GM06990 (cell line): Measurements from ENCODE around the gene SPNS3.

Experiments
- DNase-seq: peaks from one replicate; pipeline ENCODE4 v3.0.0-alpha.2; 2011; ENCODE audit not compliant: insufficient read length; ENCODE audit errors: extremely low read depth
- H3K27me3 ChIP-seq: replicated peaks from 2 replicates; pipeline ENCODE4 v1.6.0; 2011; ENCODE audit warnings: low read length; ENCODE audit not compliant: control insufficient read depth, insufficient read depth
- H3K36me3 ChIP-seq: 2 replicates; pipeline ENCODE4 v1.5.1; 2011; ENCODE audit warnings: low read length; ENCODE audit not compliant: control insufficient read depth, insufficient read depth
- H3K4me3 ChIP-seq: replicated peaks from 2 replicates; pipeline ENCODE4 v1.5.1; 2011; ENCODE audit warnings: low read depth, mild to moderate bottlenecking, control low read depth, low read length
- TF ChIP-seq, protein P1 (sequence below): IDR thresholded peaks from 2 replicates; pipeline ENCODE4 v1.5.1; 2011; ENCODE audit warnings: low read length, control low read depth, mild to moderate bottlenecking, inconsistent platforms; ENCODE audit not compliant: insufficient read depth, poor library complexity, severe bottlenecking

The SPNS3 gene

DNA sequence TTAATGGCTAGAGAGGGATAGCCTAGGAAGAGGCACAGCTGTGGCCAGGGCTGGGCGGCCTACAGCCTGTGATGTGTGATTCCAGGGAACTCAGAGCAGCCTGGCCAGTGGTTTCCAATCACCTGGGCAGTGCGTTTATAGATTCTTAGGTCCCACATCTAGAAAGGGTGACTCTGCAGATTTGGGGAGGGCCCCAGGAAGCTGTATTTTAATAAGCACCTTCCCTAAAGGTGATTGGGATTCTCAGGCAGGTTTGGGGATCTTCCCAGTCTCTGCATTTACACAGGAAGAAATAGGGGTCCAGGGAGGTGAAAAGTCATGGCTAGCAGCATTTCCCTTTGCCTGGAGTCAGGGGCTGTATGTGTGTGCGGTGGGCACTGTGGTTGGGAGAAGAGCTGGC is 74.5 kb downstream of the SPNS3 start:
- Histone ChIP-seq H3K27me3 (no peaks in the 10 kb centered on the region; the same call in 1 of the 2 replicates), H3K36me3 (no peaks in the 10 kb centered on the region), H3K4me3 (no peak overlapping the region)
- TF ChIP-seq, protein P1, sequence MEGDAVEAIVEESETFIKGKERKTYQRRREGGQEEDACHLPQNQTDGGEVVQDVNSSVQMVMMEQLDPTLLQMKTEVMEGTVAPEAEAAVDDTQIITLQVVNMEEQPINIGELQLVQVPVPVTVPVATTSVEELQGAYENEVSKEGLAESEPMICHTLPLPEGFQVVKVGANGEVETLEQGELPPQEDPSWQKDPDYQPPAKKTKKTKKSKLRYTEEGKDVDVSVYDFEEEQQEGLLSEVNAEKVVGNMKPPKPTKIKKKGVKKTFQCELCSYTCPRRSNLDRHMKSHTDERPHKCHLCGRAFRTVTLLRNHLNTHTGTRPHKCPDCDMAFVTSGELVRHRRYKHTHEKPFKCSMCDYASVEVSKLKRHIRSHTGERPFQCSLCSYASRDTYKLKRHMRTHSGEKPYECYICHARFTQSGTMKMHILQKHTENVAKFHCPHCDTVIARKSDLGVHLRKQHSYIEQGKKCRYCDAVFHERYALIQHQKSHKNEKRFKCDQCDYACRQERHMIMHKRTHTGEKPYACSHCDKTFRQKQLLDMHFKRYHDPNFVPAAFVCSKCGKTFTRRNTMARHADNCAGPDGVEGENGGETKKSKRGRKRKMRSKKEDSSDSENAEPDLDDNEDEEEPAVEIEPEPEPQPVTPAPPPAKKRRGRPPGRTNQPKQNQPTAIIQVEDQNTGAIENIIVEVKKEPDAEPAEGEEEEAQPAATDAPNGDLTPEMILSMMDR = no peak
- no peak for DNase-seq

DNA sequence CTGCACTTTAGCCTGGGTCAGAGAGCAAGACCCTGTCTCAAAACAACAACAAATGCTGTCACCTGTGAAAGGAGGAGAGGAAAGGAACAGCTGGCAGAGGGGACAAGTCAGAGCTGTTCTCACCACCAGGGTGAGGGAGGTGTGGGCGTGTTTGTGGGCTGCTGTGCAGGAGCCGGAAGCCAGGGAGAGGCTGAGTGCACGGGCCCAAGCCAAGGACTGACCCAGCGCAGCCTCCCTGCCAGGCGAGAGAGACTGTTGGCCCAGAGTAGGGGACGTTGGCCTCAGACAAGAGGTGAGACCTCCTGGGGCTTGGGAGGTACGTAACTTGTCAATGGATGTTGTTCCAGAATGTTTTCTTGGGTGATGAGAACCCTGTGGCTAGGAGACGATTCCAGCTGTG is 75.7 kb downstream of the SPNS3 start:
- H3K36me3 ChIP-seq = no peaks in the 10 kb centered on the region

DNA sequence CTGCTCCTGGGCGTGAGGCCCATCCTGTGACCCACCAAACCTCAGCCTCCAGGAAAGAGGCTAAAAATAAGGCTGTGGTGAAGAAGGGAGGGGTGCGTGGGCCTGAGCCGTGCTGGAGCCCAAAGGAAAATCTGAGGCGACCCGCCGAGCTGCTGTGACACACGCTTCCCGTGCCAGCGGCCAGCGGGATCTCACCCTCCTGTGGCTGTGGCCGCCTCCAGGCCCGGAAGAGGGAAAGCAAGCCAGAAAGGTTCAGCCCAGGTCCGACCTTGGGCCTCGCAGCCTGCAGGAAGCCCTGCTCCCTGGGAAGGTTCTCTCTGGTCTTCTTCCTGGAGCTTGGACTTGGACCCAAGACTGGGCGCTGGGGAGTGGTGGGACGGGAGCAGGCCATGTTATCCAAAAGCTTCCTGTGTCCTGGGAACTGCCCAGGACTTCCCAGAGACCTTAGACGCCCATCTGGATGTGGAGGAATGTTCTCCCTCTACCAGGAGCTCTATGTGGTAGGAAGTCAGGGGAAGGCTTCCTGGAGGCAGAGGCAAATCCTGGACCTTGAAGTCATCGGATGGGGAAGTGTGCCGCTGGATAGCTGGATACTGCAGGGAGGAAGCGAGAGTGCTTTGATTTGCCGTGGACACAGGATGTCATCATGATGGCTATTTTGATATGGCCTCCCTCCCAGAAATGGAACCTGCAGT is 76.3 kb downstream of the SPNS3 start:
- Histone ChIP-seq H3K27me3 (no peaks in the 10 kb centered on the region), H3K36me3 (no peaks in the 10 kb centered on the region), H3K4me3 (no peak overlapping the region)
- TF ChIP-seq, protein P1 = no peak
- no peak for DNase-seq

More for the DNA sequence above, 75.7 kb downstream of the SPNS3 start:
- no peak for DNase-seq
- TF ChIP-seq, protein P1 = no peak
- Histone ChIP-seq H3K27me3 (no peaks in the 10 kb centered on the region), H3K4me3 (no peak overlapping the region)

DNA sequence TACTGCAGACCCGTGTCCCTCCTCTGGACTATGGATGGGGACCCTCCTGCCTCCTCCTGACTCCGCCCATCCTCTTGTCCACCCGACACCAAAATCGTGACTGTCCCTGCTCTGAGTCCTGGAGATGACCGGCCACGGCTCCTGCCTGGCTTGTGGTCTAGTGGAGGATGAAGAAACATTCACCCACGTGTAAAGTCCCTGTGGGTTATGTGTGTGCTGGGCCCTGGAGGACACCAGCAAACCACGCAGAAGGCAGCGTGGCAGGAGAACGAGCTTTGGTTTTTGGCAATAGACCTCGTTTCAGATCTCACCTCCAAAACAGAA is 76.8 kb downstream of the SPNS3 start:
- no peak for DNase-seq
- Histone ChIP-seq H3K4me3 (no peak overlapping the region), H3K27me3 (no peaks in the 10 kb centered on the region), H3K36me3 (no peaks in the 10 kb centered on the region)
- TF ChIP-seq, protein P1 = no peak

DNA sequence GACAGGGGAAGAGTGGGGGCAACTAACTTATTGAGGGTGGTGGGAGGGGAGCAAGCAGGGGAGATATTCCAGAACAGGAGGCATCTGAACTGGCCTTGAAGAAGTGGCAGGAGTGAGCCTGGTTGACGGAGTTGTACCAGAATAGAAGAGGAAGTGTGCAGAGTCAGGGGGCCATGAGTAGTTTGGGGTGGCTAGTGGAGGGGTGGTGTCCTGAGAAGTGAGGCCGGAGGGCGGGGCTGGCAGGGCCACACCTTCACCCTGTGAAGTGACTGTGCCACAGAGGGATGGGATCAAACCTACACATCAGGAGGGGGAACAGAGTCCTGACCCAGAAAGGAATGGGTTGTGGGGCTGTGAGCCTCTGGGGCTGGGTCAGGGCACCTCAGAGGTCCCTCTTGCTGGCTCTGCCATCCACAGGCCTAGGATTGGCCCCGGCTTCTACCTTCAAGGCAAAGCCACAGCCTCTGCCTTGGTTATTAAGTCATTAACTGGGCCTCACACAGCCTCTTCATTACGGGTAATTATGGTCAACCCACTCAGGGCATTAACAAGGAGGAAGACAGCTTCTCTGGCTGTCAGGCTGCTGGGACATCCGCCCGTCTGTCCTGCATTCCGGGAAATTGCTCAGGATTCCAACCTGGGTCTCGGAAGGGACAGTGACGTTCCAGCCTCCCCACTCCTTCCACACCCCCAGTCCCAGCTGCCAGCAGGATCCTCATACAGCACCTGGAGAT is 77.6 kb downstream of the SPNS3 start:
- TF ChIP-seq, protein P1 = no peak
- Histone ChIP-seq H3K36me3 (no peaks in the 10 kb centered on the region), H3K27me3 (no peaks in the 10 kb centered on the region), H3K4me3 (no peak overlapping the region)
- DNase-seq = no peak
